C4-2B (cell line): Measurements from ENCODE around the gene CDK14.

Source experiments
- H3K27ac ChIP-seq: fragments of 450-650 bp; 2 replicates; pipeline ENCODE4 v1.5.1; 2017
- CTCF ChIP-seq: fragments of 450-650 bp; conservative IDR thresholded peaks from 2 replicates; pipeline ENCODE4 v1.5.1; 2017; ENCODE audit warnings: mild to moderate bottlenecking
- ZFX ChIP-seq: fragments of 450-650 bp; IDR thresholded peaks from 2 replicates; pipeline ENCODE4 v1.6.1; 2017

CDK14 gene

GRCh38 chr7:90958647-90959046 is 362.5 kb downstream of the CDK14 start:
- TF ChIP-seq CTCF (no peak), ZFX (no peak)
- no peak overlapping the region for H3K27ac ChIP-seq

GRCh38 chr7:90961037-90961725 is 365.1 kb downstream of the CDK14 start:
- TF ChIP-seq ZFX = no peak
- TF ChIP-seq CTCF = no peak; the same call in 1 of the 2 replicates
- H3K27ac ChIP-seq = no peak overlapping the region

DNA sequence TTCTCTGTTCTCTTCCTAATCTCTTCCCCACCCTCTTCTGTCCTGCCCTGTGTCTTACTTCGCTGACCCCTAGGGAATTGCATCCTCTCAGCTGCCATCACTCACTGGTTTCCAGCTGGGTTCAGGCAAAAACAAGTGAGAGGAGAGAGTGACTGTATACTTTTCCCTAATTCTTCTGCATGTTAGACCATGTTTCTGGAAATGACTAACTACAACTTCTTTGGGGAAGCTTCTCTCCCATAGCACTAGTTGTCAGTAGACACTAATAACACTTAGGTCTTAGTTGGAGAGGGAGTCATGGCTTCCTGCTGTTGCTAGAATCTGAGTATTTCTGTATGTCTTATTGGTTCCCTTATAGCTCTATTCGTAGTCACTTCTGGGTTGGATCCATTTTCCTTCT is 369.1 kb downstream of the CDK14 start:
- no peak for TF ChIP-seq CTCF
- TF ChIP-seq ZFX = no peak

GRCh38 chr7:90966346-90966745 is 370.2 kb downstream of the CDK14 start:
- no peak for TF ChIP-seq CTCF
- no peak for TF ChIP-seq ZFX
- H3K27ac ChIP-seq = no peak overlapping the region

More for the DNA sequence above, 369.1 kb downstream of the CDK14 start:
- no peak overlapping the region for H3K27ac ChIP-seq

- no peak for TF ChIP-seq ZFX
- H3K27ac ChIP-seq = no peak overlapping the region
Observed at GRCh38 chr7:90968871-90969270, 372.8 kb downstream of the CDK14 start.

GRCh38 chr7:90972906-90973550 is 376.9 kb downstream of the CDK14 start:
- TF ChIP-seq ZFX = no peak
- no peak for TF ChIP-seq CTCF
- H3K27ac ChIP-seq = no peak overlapping the region

- TF ChIP-seq CTCF (no peak), ZFX (no peak)
- H3K27ac ChIP-seq = no peak overlapping the region
Observed at GRCh38 chr7:90977056-90977455, 380.9 kb downstream of the CDK14 start.

GRCh38 chr7:90980545-90980944 is 384.4 kb downstream of the CDK14 start:
- H3K27ac ChIP-seq = no peak overlapping the region
- TF ChIP-seq CTCF = no peak
- TF ChIP-seq ZFX = no peak
